GM10266 (cell line): ENCODE measurements around the gene CYP11A1.

ENCODE experiments used
- DNase-seq: peaks from one replicate; pipeline ENCODE4 v3.0.0; 2012; ENCODE audit errors: extremely low spot score
- CTCF ChIP-seq: IDR thresholded peaks from 2 replicates; pipeline ENCODE4 v1.5.1; 2012; ENCODE audit warnings: mild to moderate bottlenecking, low read depth; ENCODE audit not compliant: control insufficient read depth, insufficient read depth; ENCODE audit errors: missing control alignments

The CYP11A1 gene

GRCh38 chr15:74396445-74397238 lies 29.2 kb upstream of the CYP11A1 start:
- DNase-seq, result peak; percentile 74

GRCh38 chr15:74396146-74396438 lies 28.6 kb upstream of the CYP11A1 start:
- DNase-seq, result no peak
- TF ChIP-seq CTCF, result no peak

More at GRCh38 chr15:74396445-74397238, 29.2 kb upstream of the CYP11A1 start:
- peak; percentile 20 for TF ChIP-seq CTCF

- no peak for TF ChIP-seq CTCF
- DNase-seq, result no peak
These were observed 28.1 kb upstream of the CYP11A1 start for GRCh38 chr15:74395319-74396145.

- DNase-seq, result no peak
- no peak for TF ChIP-seq CTCF
These were observed 26.8 kb upstream of the CYP11A1 start for GRCh38 chr15:74394090-74394846.

GRCh38 chr15:74393423-74393822 lies 26.0 kb upstream of the CYP11A1 start:
- no peak for DNase-seq
- no peak for TF ChIP-seq CTCF

- DNase-seq, result no peak
- no peak for TF ChIP-seq CTCF
These were observed 25.5 kb upstream of the CYP11A1 start for GRCh38 chr15:74392902-74393301.
